ENCODE data around the gene PPP6R3.
A peak's percentile ranks its signal among the peaks of the same experiment; 100 is the strongest.
"Not testable (repeated sequence)": the region's sequence is repeated elsewhere in the genome, so short reads cannot be mapped to it uniquely, and the experiment has no call there.

PPP6R3 gene

DNA sequence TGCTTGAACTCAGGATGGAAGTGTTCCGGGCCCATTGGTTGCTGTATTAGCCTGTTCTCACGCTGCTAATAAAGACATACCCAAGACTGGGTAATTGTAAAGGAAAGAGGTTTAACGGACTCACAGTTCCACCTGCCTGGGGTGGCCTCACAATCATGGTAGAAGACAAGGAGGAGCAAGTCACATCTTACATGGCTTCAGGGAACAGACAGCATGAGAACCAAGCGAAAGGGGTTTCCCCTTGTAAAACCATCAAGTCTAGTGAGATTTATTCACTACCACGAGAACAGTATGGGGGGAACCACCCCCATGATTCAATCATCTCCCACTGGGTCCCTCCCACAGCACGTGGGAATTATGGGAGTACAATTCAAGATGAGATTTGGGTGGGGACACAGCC, 12.6 kb upstream of the PPP6R3 start:
- H3K9ac ChIP-seq (ENCODE audit: low read depth, low read length); H3K9me3 ChIP-seq (ENCODE audit: control insufficient read depth, insufficient read depth, low read length); H3K36me3 ChIP-seq (ENCODE audit: control insufficient read depth, insufficient read depth, low read length): not testable (repeated sequence)

GRCh38 chr11:68448604-68449011, 11.9 kb upstream of the PPP6R3 start:
- Histone ChIP-seq H3K27me3 (ENCODE audit: control insufficient read depth, insufficient read depth, low read length) (no peaks in the 10 kb centered on the region), H3K9me3 (ENCODE audit: control insufficient read depth, insufficient read depth, low read length) (no peaks in the 10 kb centered on the region), H3K4me3 (ENCODE audit: low read depth, low read length) (no peak overlapping the region), H3K4me1 (ENCODE audit: control insufficient read depth, insufficient read depth, low read length) (no peaks in the 10 kb centered on the region), H3K9ac (ENCODE audit: low read depth, low read length) (no peak overlapping the region), H3K36me3 (ENCODE audit: control insufficient read depth, insufficient read depth, low read length) (no peaks in the 10 kb centered on the region)

More for the DNA sequence above, 12.6 kb upstream of the PPP6R3 start:
- not testable (repeated sequence) for H3K27me3 ChIP-seq (ENCODE audit: control insufficient read depth, insufficient read depth, low read length); H3K4me1 ChIP-seq (ENCODE audit: control insufficient read depth, insufficient read depth, low read length); H3K4me3 ChIP-seq (ENCODE audit: low read depth, low read length)

DNA sequence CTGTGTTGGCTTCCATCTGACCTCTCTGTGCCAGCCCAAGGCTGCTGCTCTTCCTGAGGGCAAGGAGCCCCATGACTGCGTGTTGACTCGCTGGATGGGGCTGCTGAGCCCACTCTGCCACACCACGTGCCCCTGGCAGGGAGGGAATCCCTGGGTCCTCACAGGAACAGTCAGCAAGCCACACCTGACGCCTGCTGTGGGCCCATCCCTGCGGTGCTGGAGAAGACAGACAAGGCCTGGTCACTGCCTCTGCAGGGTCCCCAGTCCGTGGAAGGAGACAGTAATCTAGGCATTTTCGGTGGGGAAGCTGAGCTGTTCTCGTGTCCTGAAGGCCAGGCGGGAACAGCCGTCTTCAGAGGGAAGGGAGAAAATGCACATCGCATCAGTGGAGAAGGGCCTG, 10.6 kb upstream of the PPP6R3 start:
- Histone ChIP-seq H3K9me3 (ENCODE audit: control insufficient read depth, insufficient read depth, low read length) (no peaks in the 10 kb centered on the region), H3K4me3 (ENCODE audit: low read depth, low read length) (no peak overlapping the region), H3K9ac (ENCODE audit: low read depth, low read length) (no peak overlapping the region), H3K36me3 (ENCODE audit: control insufficient read depth, insufficient read depth, low read length) (no peaks in the 10 kb centered on the region), H3K4me1 (ENCODE audit: control insufficient read depth, insufficient read depth, low read length) (no peaks in the 10 kb centered on the region), H3K27me3 (ENCODE audit: control insufficient read depth, insufficient read depth, low read length) (no peaks in the 10 kb centered on the region)

GRCh38 chr11:68450711-68451110, 9.8 kb upstream of the PPP6R3 start:
- Histone ChIP-seq H3K9me3 (ENCODE audit: control insufficient read depth, insufficient read depth, low read length) (no peaks in the 10 kb centered on the region), H3K27me3 (ENCODE audit: control insufficient read depth, insufficient read depth, low read length) (no peaks in the 10 kb centered on the region), H3K4me3 (ENCODE audit: low read depth, low read length) (no peak overlapping the region), H3K9ac (ENCODE audit: low read depth, low read length) (no peak overlapping the region), H3K36me3 (ENCODE audit: control insufficient read depth, insufficient read depth, low read length) (no peaks in the 10 kb centered on the region), H3K4me1 (ENCODE audit: control insufficient read depth, insufficient read depth, low read length) (peaks cover 4% of the 10 kb centered on the region)

GRCh38 chr11:68454767-68455166, 5.8 kb upstream of the PPP6R3 start:
- Histone ChIP-seq H3K9me3 (ENCODE audit: control insufficient read depth, insufficient read depth, low read length) (no peaks in the 10 kb centered on the region), H3K4me3 (ENCODE audit: low read depth, low read length) (no peak overlapping the region), H3K27me3 (ENCODE audit: control insufficient read depth, insufficient read depth, low read length) (no peaks in the 10 kb centered on the region), H3K4me1 (ENCODE audit: control insufficient read depth, insufficient read depth, low read length) (peaks cover 4% of the 10 kb centered on the region), H3K36me3 (ENCODE audit: control insufficient read depth, insufficient read depth, low read length) (no peaks in the 10 kb centered on the region), H3K9ac (ENCODE audit: low read depth, low read length) (no peak overlapping the region)

DNA sequence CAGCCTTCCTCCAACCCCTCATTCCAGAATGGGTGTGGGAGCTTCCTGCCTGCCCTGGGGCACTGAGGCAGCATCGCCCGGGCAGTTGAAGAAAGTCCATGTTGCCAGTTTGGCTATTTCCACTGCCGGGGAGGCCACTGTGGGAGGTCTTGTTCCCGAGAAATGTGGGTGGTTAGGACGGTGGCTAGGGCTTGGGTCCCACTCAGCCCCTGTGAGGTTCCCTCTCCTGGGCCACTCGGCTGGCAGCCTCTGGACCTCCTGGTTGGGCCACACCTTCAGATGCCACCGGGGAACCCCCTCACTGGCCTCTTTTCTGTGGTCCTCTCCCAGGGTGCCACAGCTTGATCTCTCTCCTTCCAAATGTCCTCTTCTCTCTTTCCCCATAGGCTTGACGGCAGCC, 5.1 kb upstream of the PPP6R3 start:
- Histone ChIP-seq H3K9ac (ENCODE audit: low read depth, low read length) (no peak overlapping the region), H3K4me1 (ENCODE audit: control insufficient read depth, insufficient read depth, low read length) (peaks cover 4% of the 10 kb centered on the region), H3K27me3 (ENCODE audit: control insufficient read depth, insufficient read depth, low read length) (no peaks in the 10 kb centered on the region), H3K4me3 (ENCODE audit: low read depth, low read length) (no peak overlapping the region), H3K9me3 (ENCODE audit: control insufficient read depth, insufficient read depth, low read length) (no peaks in the 10 kb centered on the region), H3K36me3 (ENCODE audit: control insufficient read depth, insufficient read depth, low read length) (no peaks in the 10 kb centered on the region)

DNA sequence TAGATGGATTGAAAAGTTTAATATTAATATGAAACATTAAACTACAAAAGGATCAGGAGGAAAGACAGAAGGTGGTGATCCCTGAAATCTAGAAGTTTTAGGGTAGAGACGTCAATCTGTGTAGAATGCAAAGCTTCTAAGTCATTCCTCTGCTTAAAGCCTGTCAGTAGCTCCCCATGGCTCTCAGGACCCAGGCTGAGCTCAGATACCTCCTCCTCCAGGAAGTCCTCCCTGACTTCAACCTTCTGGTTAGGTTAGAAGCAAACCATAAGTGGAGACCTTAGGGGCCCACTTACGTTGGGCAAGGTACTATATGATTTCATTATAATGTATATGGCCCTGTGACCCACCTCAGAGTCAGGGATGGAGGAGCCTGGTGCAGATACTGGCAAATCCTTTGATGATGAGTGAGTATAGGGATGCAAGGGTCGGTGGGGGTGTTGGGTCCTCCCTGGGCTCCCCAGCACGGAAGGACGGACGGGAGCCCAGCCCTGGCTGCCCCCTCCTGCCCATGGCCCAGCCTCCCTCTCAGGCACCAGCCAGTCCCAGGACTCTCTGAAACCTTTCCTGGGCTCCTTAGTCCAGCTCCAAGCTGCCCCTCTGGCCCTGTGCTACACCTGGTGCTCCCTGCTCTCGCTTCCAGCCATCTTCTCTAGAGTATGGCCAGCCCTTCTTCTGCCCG, 3.2 kb upstream of the PPP6R3 start:
- H3K9me3 ChIP-seq (ENCODE audit: control insufficient read depth, insufficient read depth, low read length), result no peaks in the 10 kb centered on the region
- H3K4me1 ChIP-seq (ENCODE audit: control insufficient read depth, insufficient read depth, low read length), result peaks cover 6% of the 10 kb centered on the region
- no peaks in the 10 kb centered on the region for H3K27me3 ChIP-seq (ENCODE audit: control insufficient read depth, insufficient read depth, low read length)
- H3K4me3 ChIP-seq (ENCODE audit: low read depth, low read length), result no peak overlapping the region
- H3K36me3 ChIP-seq (ENCODE audit: control insufficient read depth, insufficient read depth, low read length), result no peaks in the 10 kb centered on the region
- H3K9ac ChIP-seq (ENCODE audit: low read depth, low read length), result no peak overlapping the region

DNA sequence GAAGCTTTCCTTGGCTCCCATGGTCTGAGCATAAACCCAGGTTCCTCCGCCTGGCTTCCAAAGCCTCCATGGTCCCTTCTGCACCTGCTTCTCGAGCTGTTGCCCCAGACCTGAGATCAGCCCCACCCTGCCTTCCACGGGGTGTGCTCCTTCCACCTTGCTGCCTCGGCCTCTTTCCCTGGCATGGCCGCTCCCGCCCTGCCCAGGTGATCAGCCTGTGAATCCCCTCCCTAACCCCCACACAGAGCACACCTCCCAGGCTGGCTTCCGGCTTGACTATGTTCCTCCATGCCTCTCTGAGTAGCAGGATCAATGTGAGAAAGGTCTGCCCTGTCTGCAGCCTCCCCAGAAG, 2.7 kb upstream of the PPP6R3 start:
- H3K9ac ChIP-seq (ENCODE audit: low read depth, low read length), result no peak overlapping the region
- H3K4me1 ChIP-seq (ENCODE audit: control insufficient read depth, insufficient read depth, low read length), result peaks cover 6% of the 10 kb centered on the region
- H3K27me3 ChIP-seq (ENCODE audit: control insufficient read depth, insufficient read depth, low read length), result no peaks in the 10 kb centered on the region
- H3K36me3 ChIP-seq (ENCODE audit: control insufficient read depth, insufficient read depth, low read length), result no peaks in the 10 kb centered on the region
- H3K9me3 ChIP-seq (ENCODE audit: control insufficient read depth, insufficient read depth, low read length), result no peaks in the 10 kb centered on the region
- H3K4me3 ChIP-seq (ENCODE audit: low read depth, low read length), result no peak overlapping the region

- H3K27me3 ChIP-seq (ENCODE audit: control insufficient read depth, insufficient read depth, low read length); H3K4me3 ChIP-seq (ENCODE audit: low read depth, low read length); H3K9me3 ChIP-seq (ENCODE audit: control insufficient read depth, insufficient read depth, low read length); H3K36me3 ChIP-seq (ENCODE audit: control insufficient read depth, insufficient read depth, low read length); H3K4me1 ChIP-seq (ENCODE audit: control insufficient read depth, insufficient read depth, low read length); H3K9ac ChIP-seq (ENCODE audit: low read depth, low read length): not testable (repeated sequence)
Measured at GRCh38 chr11:68458340-68458739, 2.2 kb upstream of the PPP6R3 start.

- Histone ChIP-seq H3K9ac (ENCODE audit: low read depth, low read length) (peak overlapping the region; percentile 87), H3K9me3 (ENCODE audit: control insufficient read depth, insufficient read depth, low read length) (no peaks in the 10 kb centered on the region), H3K4me3 (ENCODE audit: low read depth, low read length) (peak overlapping the region; percentile 71), H3K27me3 (ENCODE audit: control insufficient read depth, insufficient read depth, low read length) (no peaks in the 10 kb centered on the region), H3K4me1 (ENCODE audit: control insufficient read depth, insufficient read depth, low read length) (peaks cover 6% of the 10 kb centered on the region), H3K36me3 (ENCODE audit: control insufficient read depth, insufficient read depth, low read length) (no peaks in the 10 kb centered on the region)
Measured at GRCh38 chr11:68459886-68460740, 439 bp upstream of the PPP6R3 start.

DNA sequence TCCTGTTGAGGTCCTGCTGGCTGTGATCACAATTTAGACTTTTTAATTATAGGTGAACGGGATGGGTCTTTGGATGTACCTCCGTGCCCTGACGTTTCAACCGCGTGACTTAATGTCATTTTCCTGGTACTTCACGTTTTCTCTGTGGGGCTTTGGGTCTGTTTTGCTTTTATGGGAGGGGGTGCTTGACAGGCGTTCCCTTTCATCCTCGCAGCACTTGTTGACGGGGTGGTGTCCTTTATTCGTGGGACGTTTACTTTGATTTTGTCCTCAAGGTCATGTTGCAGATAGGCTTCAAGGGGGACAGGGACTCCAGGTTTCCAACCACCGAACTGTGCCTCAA, 994 bp downstream of the PPP6R3 start:
- H3K27me3 ChIP-seq (ENCODE audit: control insufficient read depth, insufficient read depth, low read length), result no peaks in the 10 kb centered on the region
- peaks cover 2% of the 10 kb centered on the region for H3K4me1 ChIP-seq (ENCODE audit: control insufficient read depth, insufficient read depth, low read length)

GRCh38 chr11:68463714-68464113, 3.2 kb downstream of the PPP6R3 start:
- peaks cover 14% of the 10 kb centered on the region for H3K4me1 ChIP-seq (ENCODE audit: control insufficient read depth, insufficient read depth, low read length)
- no peaks in the 10 kb centered on the region for H3K36me3 ChIP-seq (ENCODE audit: control insufficient read depth, insufficient read depth, low read length)
- no peaks in the 10 kb centered on the region for H3K27me3 ChIP-seq (ENCODE audit: control insufficient read depth, insufficient read depth, low read length)
- H3K9ac ChIP-seq (ENCODE audit: low read depth, low read length), result no peak overlapping the region
- H3K9me3 ChIP-seq (ENCODE audit: control insufficient read depth, insufficient read depth, low read length), result no peaks in the 10 kb centered on the region
- H3K4me3 ChIP-seq (ENCODE audit: low read depth, low read length), result no peak overlapping the region

More for the DNA sequence above, 994 bp downstream of the PPP6R3 start:
- peak overlapping the region; percentile 69 for H3K4me3 ChIP-seq (ENCODE audit: low read depth, low read length)
- H3K36me3 ChIP-seq (ENCODE audit: control insufficient read depth, insufficient read depth, low read length), result no peaks in the 10 kb centered on the region
- H3K9ac ChIP-seq (ENCODE audit: low read depth, low read length), result peak overlapping the region; percentile 84
- no peaks in the 10 kb centered on the region for H3K9me3 ChIP-seq (ENCODE audit: control insufficient read depth, insufficient read depth, low read length)

All from iPS-15b (cell line).